Measurements from ENCODE around the gene MAP3K12. TPM values are rescaled to one million over a fixed set of nuclear protein-coding genes. Genes with fewer than 3 reads are reported as not detected.

Gene MAP3K12
- total and polyA plus RNA-seq, 2 of the 13 experiments (the other 11 are each of a cell fraction or from before 2014, with no cell fraction given): 0.20 to 1.1 TPM

- TF ChIP-seq, protein P1, sequence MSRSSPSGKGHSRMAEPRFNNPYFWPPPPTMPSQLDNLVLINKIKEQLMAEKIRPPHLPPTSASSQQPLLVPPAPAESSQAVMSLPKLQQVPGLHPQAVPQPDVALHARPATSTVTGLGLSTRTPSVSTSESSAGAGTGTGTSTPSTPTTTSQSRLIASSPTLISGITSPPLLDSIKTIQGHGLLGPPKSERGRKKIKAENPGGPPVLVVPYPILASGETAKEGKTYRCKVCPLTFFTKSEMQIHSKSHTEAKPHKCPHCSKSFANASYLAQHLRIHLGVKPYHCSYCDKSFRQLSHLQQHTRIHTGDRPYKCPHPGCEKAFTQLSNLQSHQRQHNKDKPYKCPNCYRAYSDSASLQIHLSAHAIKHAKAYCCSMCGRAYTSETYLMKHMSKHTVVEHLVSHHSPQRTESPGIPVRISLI (CRISPR knock-in tag; IDR thresholded peaks at IDR 0.05; ENCODE audit: borderline replicate concordance): no peak
- no peak for TF ChIP-seq SRSF9 (IDR thresholded peaks at IDR 0.05; ENCODE audit: borderline replicate concordance, insufficient read depth, low read depth, low read length, poor library complexity, severe bottlenecking)
- TF ChIP-seq PAWR (CRISPR knock-in tag; IDR thresholded peaks at IDR 0.05; ENCODE audit: borderline replicate concordance): no peak
- no peak for TF ChIP-seq ZNF674 (CRISPR knock-in tag; IDR thresholded peaks at IDR 0.05; ENCODE audit: low read depth)
- no peak for TF ChIP-seq ZNF20 (CRISPR knock-in tag; IDR thresholded peaks at IDR 0.05)
- TF ChIP-seq MAF1 (CRISPR knock-in tag; IDR thresholded peaks at IDR 0.05; ENCODE audit: borderline replicate concordance): no peak
Measured at GRCh38 chr12:53506881-53507602, 7.8 kb upstream of the MAP3K12 start, which contains the start of gene NPFF (continued).

DNA sequence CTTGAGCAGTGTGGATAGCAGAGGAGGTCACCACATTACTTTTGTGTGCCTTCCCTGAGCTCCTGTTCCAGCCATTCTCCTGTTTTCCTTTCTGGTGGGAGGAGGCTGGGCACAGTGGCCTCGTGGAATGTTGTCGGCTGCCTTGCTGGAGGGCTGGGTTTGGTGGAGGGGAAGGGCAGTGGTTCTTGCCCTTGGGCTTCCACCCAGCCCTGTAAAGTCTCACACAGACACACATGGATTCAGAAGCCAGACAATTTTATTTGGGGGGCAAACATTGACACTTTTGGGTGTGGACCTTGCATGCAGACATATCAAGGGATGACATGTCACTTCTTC lies 7.2 kb upstream of the MAP3K12 start:
- Histone ChIP-seq H3K27ac (ENCODE audit: extremely low read length, insufficient read depth, low read length) (no peak overlapping the region), H3K9ac (ENCODE audit: insufficient read depth, low read depth, low read length) (no peak overlapping the region), H2AFZ (ENCODE audit: low read length) (no peak overlapping the region), H3K4me1 (ENCODE audit: insufficient read depth, low read length) (peaks cover 17% of the 10 kb centered on the region), H3K4me2 (ENCODE audit: low read depth, low read length) (no peak overlapping the region), H4K20me1 (ENCODE audit: insufficient read depth, low read length) (no peaks in the 10 kb centered on the region), H3K36me3 (replicated peaks in 1 of 2; ENCODE audit: control insufficient read depth in 1 of 2, insufficient read depth in 2 of 2, low read length in 2 of 2) (peaks cover 10 to 24% of the 10 kb centered on the region in 2 experiments; a peak in 4 of 5 replicates), H3K4me3 (replicated peaks in 1 of 3; ENCODE audit: insufficient read depth in 1 of 3, low read depth in 2 of 3, low read length in 3 of 3) (no peak overlapping the region), H3K79me2 (ENCODE audit: insufficient read depth, low read length) (peaks cover 15% of the 10 kb centered on the region), H3K9me3 (ENCODE audit: low read length) (no peaks in the 10 kb centered on the region), H3K27me3 (ENCODE audit: control insufficient read depth in 1 of 2, insufficient read depth in 2 of 2, low read length in 2 of 2) (no peaks in the 10 kb centered on the region)
- intact Hi-C loops (cut with micrococcal nuclease; ENCODE audit: unreplicated experiment): loop anchor here (5.0 kb wide), 1 partner anchor 34 kb away; no protein-coding TSS in a partner anchor
- ATAC-seq (no peak), DNase-seq (ENCODE audit: low spot score) (no peak), FAIRE-seq (no peak)
- in situ Hi-C loops (cut with HindIII; ENCODE audit: extremely low pct_ligation_motif_present, low pct_unique_long_range_greater_than_20kb): no loop called here
- ChIA-PET CTCF (ENCODE audit: low intra/inter-chr PET ratio, low total read pairs) (no interaction called here), POLR2A (interaction anchor here (1.4 kb wide), 1 partner anchor 185 kb away, joined by 3 read pairs; the partner anchor contains the start of gene AAAS)
- no TSS peak for BruUV-seq (replicated peaks)
- WGBS (ENCODE audit: low lambda C conversion rate): 80% methylated on average over 2 of the region's 2 CpGs
- TF ChIP-seq PBX2 (CRISPR knock-in tag; IDR thresholded peaks at IDR 0.05) (no peak), MAFK (conservative IDR thresholded peaks at IDR 0.05 in 1 of 2, IDR thresholded peaks at IDR 0.05 in 1 of 2; ENCODE audit: low read length in 2 of 2) (no peak), ZBTB7B (CRISPR knock-in tag; IDR thresholded peaks at IDR 0.05) (no peak), ATAD3A (CRISPR knock-in tag; IDR thresholded peaks at IDR 0.05) (no peak), E2F5 (CRISPR knock-in tag; conservative IDR thresholded peaks at IDR 0.05) (no peak), FOXP4 (CRISPR knock-in tag; IDR thresholded peaks at IDR 0.05) (no peak), THAP8 (CRISPR knock-in tag; IDR thresholded peaks at IDR 0.05; ENCODE audit: borderline replicate concordance) (no peak), ZBTB2 (CRISPR knock-in tag; IDR thresholded peaks at IDR 0.05; ENCODE audit: low read depth) (no peak)

All from HepG2 (cell line).